Muscle layer of duodenum (tissue), 2 donors: ENCODE data around the gene CACNA2D3.
"Not testable (repeated sequence)": the region's sequence is repeated elsewhere in the genome, so short reads cannot be mapped to it uniquely, and the experiment has no call there.

Experiments
- H3K27ac ChIP-seq: one replicate; pipeline ENCODE4 v1.7.0; 2013; ENCODE audit warnings: mild to moderate bottlenecking, low read length
- H3K27me3 ChIP-seq: one replicate; pipeline ENCODE4 v1.7.0; 2013; ENCODE audit warnings: low read depth, mild to moderate bottlenecking, control low read depth, low read length
- H3K36me3 ChIP-seq, 2 donors: one replicate each; pipeline ENCODE4 v1.7.0; 2013; ENCODE audit warnings: low read length in 2 of 2, control low read depth in 1 of 2, mild to moderate bottlenecking in 1 of 2; ENCODE audit not compliant: insufficient read depth in 2 of 2, control insufficient read depth in 1 of 2
- H3K4me1 ChIP-seq, 2 donors: one replicate each; pipeline ENCODE4 v1.7.0; 2013; ENCODE audit warnings: low read length in 2 of 2, mild to moderate bottlenecking in 2 of 2, control low read depth in 1 of 2, moderate library complexity in 1 of 2; ENCODE audit not compliant: insufficient read depth in 2 of 2, control insufficient read depth in 1 of 2
- H3K4me3 ChIP-seq, 2 donors: one replicate each; pipeline ENCODE4 v1.7.0; 2013; ENCODE audit warnings: low read length in 2 of 2, low read depth in 1 of 2, mild to moderate bottlenecking in 1 of 2
- H3K9me3 ChIP-seq, 2 donors: one replicate each; pipeline ENCODE4 v1.7.0; 2013; ENCODE audit warnings: low read length in 2 of 2, control low read depth in 1 of 2, mild to moderate bottlenecking in 1 of 2; ENCODE audit not compliant: control insufficient read depth in 1 of 2
- donor health status: healthy.

The CACNA2D3 gene

GRCh38 chr3:54099381-54099780 is 23.0 kb upstream of the CACNA2D3 start:
- Histone ChIP-seq H3K4me1 (no peaks in the 10 kb centered on the region), H3K36me3 (no peaks in the 10 kb centered on the region), H3K27ac (no peak overlapping the region), H3K9me3 (no peaks in the 10 kb centered on the region), H3K27me3 (no peaks in the 10 kb centered on the region), H3K4me3 (no peak overlapping the region)

DNA sequence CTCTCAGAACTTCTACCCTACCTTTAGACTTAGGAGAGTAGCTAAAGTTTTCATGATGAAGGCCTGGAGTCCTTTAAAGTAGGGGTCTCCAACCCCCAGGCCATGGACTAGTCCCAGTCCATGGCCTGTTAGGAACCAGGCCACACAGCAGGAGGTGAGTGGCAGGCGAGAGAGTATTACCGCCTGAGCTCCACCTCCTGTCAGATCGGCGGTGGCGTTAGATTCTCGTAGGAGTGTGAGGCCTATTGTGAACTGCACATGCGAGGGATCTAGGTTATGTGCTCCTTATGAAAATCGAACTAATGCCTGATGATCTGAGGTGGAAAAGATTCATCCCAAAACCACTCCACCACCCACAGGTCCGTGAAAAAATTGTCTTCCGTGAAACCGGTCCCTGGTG is 18.3 kb upstream of the CACNA2D3 start:
- no peaks in the 10 kb centered on the region for H3K9me3 ChIP-seq
- no peaks in the 10 kb centered on the region for H3K27me3 ChIP-seq
- H3K4me3 ChIP-seq, result no peak overlapping the region
- H3K27ac ChIP-seq, result no peak overlapping the region
- no peaks in the 10 kb centered on the region for H3K4me1 ChIP-seq
- no peaks in the 10 kb centered on the region for H3K36me3 ChIP-seq

GRCh38 chr3:54116129-54116528 is 6.2 kb upstream of the CACNA2D3 start:
- not testable (repeated sequence) for H3K36me3 ChIP-seq, H3K4me1 ChIP-seq, H3K4me3 ChIP-seq, H3K9me3 ChIP-seq, H3K27ac ChIP-seq
- peaks cover 11% of the 10 kb centered on the region for H3K27me3 ChIP-seq

- peak overlapping the region; percentile 16 to 73 for H3K4me3 ChIP-seq
- H3K9me3 ChIP-seq, result no peaks in the 10 kb centered on the region
- H3K36me3 ChIP-seq, result no peaks in the 10 kb centered on the region
- H3K4me1 ChIP-seq, result peaks cover 0 to 24% of the 10 kb centered on the region in 2 donors
- no peak overlapping the region for H3K27ac ChIP-seq
- peaks cover 11% of the 10 kb centered on the region for H3K27me3 ChIP-seq
Measured at GRCh38 chr3:54120657-54121413, 1.5 kb upstream of the CACNA2D3 start.

DNA sequence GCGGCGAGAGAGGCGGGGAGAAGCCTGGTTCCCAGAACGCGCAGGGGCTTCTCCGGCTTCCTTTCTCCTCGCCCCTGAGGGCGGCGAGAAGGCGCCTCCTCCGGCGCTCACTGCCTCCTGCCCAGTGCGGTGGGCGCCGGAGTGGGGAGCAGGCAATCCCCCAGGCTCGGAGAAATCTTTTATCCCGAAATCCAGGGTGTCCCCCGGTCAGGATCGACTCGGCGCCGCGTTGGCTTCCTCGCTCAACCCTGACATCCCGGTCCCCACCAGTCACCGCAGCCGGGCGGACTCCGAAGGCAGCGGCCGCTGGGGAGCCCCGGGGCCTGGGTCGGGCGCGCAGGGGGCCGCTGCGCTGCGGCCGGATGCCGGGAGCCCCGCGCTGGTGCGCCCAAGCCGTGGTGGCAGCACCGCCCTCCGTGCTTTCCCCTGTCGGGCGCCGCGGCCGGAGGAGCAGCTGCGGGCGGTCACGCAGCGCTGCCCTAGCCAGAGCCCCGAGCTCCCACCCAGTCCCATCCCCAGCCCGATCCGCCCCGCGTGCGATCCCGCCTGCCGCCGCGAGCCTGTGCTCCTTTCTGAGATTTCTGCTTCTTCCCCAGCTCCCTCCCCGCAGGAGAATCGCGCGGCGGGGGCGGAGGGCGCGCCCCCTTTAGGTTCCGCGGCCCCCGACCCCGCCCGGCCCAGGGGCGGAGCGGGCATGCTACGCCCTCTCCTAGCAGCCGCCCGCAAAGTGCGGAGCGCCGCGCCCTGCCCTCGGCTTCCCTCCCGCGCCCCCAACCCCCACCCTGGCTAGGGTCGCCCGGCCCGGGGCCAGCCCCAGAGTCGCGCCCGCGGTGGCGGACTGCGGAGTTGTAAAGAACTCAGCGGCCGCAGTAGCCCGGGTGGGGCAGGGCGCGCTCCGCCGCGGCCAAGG is 683 bp upstream of the CACNA2D3 start:
- Histone ChIP-seq H3K27me3 (peaks cover 11% of the 10 kb centered on the region), H3K4me3 (peak overlapping the region; percentile 16 to 73), H3K36me3 (no peaks in the 10 kb centered on the region), H3K9me3 (no peaks in the 10 kb centered on the region), H3K4me1 (peaks cover 0 to 24% of the 10 kb centered on the region in 2 donors), H3K27ac (no peak overlapping the region)

- no peak overlapping the region for H3K27ac ChIP-seq
- H3K36me3 ChIP-seq, result no peaks in the 10 kb centered on the region
- H3K4me1 ChIP-seq, result peaks cover 0 to 24% of the 10 kb centered on the region in 2 donors
- no peaks in the 10 kb centered on the region for H3K9me3 ChIP-seq
- H3K4me3 ChIP-seq, result peak overlapping the region; percentile 55 to 74
- peaks cover 11% of the 10 kb centered on the region for H3K27me3 ChIP-seq
Measured at GRCh38 chr3:54123003-54123775, 837 bp downstream of the CACNA2D3 start.

DNA sequence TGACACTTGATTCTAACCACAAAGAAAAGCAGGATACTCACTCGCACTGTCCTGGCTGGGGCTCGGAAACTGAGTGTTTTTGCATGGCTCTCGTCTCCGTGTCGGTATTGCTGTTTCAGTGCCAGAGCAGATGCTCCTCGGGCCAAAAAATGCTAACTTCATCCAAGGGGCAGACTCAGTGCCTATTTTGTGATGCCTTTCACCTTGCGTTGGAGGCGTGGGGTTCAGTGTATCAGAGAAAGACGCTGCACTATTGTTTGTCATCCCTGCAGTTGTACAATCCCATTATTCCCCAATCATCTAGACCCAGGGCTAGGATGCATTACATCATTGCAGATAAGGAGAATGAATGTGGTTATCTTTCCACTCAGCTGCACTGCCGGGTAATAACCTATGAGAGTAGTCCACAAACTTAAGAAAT is 1.4 kb downstream of the CACNA2D3 start:
- peaks cover 0 to 24% of the 10 kb centered on the region in 2 donors for H3K4me1 ChIP-seq
- no peaks in the 10 kb centered on the region for H3K9me3 ChIP-seq
- no peak overlapping the region for H3K27ac ChIP-seq
- H3K27me3 ChIP-seq, result peaks cover 11% of the 10 kb centered on the region
- H3K4me3 ChIP-seq, result peak overlapping the region; percentile 55 to 74
- H3K36me3 ChIP-seq, result no peaks in the 10 kb centered on the region

- H3K27me3 ChIP-seq, result peaks cover 8% of the 10 kb centered on the region
- H3K4me3 ChIP-seq, result no peak overlapping the region
- H3K36me3 ChIP-seq, result no peaks in the 10 kb centered on the region
- H3K27ac ChIP-seq, result no peak overlapping the region
- H3K9me3 ChIP-seq, result no peaks in the 10 kb centered on the region
- peaks cover 0 to 30% of the 10 kb centered on the region in 2 donors for H3K4me1 ChIP-seq
Measured at GRCh38 chr3:54125300-54125699, 2.9 kb downstream of the CACNA2D3 start.

DNA sequence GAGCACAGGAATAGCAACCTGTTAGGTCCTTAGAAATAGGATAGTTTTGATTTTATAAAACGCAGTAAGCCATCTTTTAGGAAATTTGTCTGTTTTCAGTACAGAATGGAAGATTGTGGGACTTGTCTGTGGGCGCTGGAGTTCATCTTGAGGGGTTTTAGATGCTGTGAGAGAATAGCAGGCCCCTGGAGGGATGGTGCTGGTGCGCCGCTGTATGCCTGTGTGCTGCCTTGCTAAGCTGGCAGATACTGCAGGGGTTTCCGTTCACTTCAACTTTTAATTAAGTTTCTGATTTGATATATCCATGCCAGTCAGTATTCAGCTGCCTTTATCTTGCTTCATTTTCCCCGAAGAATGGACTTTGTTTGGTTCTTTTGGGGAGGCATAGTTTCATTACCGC is 4.2 kb downstream of the CACNA2D3 start:
- no peaks in the 10 kb centered on the region for H3K36me3 ChIP-seq
- no peak overlapping the region for H3K4me3 ChIP-seq
- peaks cover 0 to 18% of the 10 kb centered on the region in 2 donors for H3K4me1 ChIP-seq
- no peaks in the 10 kb centered on the region for H3K27me3 ChIP-seq
- H3K9me3 ChIP-seq, result no peaks in the 10 kb centered on the region
- no peak overlapping the region for H3K27ac ChIP-seq

DNA sequence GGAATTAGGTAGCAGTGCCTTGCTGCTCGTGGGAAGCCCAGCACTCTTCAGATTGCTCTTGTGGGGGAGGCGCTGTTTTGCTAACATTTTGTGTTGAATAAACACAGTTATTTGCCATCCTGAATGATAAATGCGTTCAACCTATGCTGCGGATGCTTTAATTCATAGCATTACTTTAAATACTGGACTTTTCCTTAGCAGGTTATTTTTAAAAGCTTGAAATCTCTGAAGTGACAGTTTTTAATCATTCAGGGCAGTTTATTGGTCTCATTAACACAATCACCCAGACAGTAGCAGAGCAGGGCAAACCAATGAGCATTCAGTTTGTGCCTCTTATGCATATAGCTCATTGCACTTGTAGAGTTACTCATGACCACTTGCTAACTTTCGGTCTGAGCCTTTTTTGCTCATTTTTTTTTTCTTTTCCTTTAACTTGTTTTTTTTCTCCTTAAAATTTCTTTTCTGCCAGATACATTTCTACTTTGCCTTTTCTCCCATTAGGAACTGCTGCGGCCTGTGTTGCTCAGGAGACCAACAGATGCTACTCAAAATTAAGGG is 5.2 kb downstream of the CACNA2D3 start:
- Histone ChIP-seq H3K9me3 (no peaks in the 10 kb centered on the region), H3K4me3 (no peak overlapping the region), H3K27ac (no peak overlapping the region), H3K36me3 (no peaks in the 10 kb centered on the region), H3K4me1 (peaks cover 0 to 17% of the 10 kb centered on the region in 2 donors), H3K27me3 (no peaks in the 10 kb centered on the region)
